Measurements from ENCODE around the gene DSCAM.

- no peak for TF ChIP-seq POLR2A (IDR thresholded peaks at IDR 0.05)
- no peak for TF ChIP-seq CTCF (IDR thresholded peaks at IDR 0.05)
Measured at GRCh38 chr21:39976800-39977199, 870.2 kb downstream of the DSCAM start.
